22Rv1 (cell line): ENCODE data around the gene LSM10.

ENCODE experiments used
- H3K27ac ChIP-seq: fragments of 450-650 bp; 2 replicates; pipeline ENCODE4 v1.5.1; 2017
- ZFX ChIP-seq: fragments of 450-650 bp; IDR thresholded peaks from 2 replicates; pipeline ENCODE4 v1.6.1; 2017; ENCODE audit warnings: antibody characterized with exemption, borderline replicate concordance
- TF ChIP-seq, protein P1 (sequence below): fragments of 450-650 bp; IDR thresholded peaks from 2 replicates; pipeline ENCODE4 v1.5.1; 2017; ENCODE audit warnings: mild to moderate bottlenecking

The LSM10 gene

DNA sequence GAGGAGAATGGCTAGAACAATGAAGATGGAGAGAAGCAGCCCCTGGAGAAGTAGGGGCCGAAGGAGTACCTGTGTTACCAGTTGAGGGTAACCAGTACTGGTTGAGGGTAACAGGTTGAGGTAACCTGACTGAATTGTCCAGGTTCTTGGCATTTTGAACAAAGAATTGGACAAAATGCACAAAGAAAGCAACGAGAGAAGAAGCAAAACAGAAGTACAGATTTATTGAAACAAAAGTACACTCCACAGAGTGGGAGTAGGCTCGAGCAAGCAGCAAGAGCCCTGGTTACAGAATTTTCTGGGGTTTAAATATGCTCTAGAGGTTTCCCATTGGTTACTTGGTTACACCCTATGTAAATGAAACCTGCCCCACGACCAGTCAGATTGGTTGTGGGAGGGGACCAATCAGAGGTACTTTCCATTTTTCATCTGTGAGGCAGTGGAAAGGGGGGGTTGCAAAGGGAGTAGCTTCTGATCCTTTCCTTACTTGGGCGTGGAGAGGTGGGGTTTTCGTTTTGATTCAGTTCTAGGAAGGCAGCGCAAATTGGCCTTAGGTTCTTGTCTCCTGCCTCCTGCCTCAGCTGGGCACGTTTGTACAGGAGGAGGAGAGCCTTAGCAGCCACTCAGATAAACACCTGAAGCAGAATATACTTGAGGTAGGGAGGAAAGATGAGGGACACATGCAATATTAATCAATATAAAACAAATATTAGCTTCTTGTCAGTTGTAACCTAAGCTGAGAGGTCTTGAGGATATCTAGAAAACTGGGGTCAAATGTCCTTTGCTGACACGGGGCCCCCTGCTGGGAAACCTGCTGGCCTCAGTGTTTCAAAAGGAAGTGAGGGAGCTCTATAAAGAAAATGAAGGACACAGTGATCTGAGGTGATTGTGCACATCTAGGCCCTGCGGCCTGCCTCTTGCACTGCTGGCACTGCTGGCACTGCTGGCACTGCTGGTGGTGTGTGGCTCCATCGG lies 14.3 kb upstream of the LSM10 start:
- no peak overlapping the region for H3K27ac ChIP-seq
- TF ChIP-seq ZFX = no peak
- TF ChIP-seq, protein P1, sequence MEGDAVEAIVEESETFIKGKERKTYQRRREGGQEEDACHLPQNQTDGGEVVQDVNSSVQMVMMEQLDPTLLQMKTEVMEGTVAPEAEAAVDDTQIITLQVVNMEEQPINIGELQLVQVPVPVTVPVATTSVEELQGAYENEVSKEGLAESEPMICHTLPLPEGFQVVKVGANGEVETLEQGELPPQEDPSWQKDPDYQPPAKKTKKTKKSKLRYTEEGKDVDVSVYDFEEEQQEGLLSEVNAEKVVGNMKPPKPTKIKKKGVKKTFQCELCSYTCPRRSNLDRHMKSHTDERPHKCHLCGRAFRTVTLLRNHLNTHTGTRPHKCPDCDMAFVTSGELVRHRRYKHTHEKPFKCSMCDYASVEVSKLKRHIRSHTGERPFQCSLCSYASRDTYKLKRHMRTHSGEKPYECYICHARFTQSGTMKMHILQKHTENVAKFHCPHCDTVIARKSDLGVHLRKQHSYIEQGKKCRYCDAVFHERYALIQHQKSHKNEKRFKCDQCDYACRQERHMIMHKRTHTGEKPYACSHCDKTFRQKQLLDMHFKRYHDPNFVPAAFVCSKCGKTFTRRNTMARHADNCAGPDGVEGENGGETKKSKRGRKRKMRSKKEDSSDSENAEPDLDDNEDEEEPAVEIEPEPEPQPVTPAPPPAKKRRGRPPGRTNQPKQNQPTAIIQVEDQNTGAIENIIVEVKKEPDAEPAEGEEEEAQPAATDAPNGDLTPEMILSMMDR = no peak

DNA sequence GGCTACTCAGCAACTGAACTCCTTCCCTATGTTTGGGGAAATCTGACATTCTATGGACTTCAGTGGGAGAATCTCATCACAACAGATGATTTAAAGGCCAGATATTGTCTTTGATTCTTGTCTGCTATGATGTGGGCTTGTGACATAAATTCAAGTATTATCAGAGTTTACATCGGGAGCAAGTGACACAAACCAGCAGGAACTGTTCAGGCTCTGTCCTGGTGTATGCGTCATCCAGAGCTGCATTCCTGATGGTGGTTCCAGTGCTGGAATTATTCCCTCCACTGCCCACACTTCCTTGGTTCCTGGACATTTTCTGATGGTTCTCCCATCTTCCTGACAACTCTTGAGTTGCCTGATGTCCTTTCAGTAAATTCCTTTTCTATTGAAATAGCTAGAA lies 10.8 kb upstream of the LSM10 start:
- H3K27ac ChIP-seq = no peak overlapping the region
- TF ChIP-seq, protein P1 = no peak
- TF ChIP-seq ZFX = no peak

DNA sequence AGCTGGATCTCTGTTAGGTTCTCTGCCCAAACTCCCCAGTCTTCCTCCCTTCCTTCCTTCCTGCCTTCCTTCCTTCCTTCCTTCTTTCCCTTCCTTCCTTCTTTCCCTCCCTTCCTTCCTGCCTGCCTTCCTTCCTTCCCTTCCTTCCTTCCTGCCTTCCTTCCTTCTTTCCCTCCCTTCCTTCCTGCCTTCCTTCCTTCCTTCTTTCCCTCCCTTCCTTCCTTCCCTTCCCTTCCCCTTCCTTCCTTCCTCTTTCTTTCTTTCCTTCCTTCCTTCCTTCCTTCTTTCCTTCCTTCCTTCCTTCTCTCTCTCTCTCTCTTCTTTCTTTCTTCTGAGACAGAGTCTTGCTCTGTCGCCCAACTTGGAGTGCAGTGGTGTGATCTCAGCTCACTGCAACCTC lies 8.7 kb upstream of the LSM10 start:
- no peak for TF ChIP-seq ZFX
- TF ChIP-seq, protein P1 = no peak
- no peak overlapping the region for H3K27ac ChIP-seq

DNA sequence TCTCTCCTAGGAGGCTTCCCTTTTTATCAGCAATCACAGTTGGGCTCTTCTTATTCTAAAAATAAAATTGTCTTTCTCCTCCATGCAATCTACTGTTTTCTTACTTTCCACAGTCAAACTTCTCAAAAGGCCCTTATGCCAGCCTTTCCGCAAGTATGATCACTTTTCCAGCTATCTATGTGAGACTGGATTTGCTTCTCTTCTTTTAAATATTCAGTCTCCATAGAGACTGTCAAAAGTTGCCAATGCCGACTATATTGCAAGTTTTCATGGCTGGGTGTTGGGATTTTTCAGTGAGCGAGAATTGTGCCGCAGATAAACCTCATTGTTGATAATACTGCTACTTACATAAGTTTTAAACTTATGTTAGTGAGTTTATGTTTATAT lies 4.8 kb upstream of the LSM10 start:
- TF ChIP-seq, protein P1 = no peak
- no peak for TF ChIP-seq ZFX
- no peak overlapping the region for H3K27ac ChIP-seq

DNA sequence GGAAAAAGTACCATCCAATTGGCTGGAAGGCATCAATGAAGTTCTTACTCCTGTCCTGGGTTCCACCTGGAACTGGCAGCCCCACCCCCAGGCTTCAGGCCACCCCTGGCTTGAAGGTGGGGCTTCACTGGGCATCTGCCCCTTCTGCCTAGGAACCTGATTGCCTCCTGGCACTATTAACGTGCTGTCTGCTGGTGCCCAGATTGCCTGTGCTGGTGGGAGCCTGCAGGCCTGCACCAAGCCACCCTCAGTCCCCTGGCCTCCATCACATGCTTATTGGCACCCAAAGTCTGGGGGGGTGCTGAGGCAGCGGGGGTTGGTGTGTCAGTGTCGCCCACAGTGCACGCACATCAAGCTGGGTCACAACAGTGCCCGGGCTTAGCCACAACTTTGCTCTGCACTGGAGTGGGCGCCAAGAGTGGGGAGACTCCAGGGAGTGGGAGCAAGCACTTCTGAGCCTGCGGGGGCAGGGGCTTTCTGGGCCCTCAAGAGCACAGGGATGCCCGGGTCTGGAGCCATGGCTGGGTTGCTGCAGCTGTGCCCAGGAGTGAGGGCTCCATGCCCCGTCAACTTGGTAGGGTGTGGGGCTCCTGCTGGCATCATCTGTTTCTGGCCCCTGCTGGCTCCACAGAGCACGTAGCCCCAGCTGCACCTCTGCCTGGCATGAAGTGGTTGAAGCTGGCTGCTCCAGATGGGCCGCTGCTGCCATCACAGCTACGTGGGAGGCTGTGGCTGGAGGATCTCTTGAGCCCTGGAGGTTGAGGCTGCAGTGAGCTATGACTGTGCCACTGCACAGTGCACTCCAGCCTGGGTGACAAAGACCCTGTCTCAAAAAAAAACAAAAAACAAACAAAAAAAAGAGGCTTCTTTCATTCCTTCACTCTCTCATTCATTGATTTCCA lies 4.1 kb upstream of the LSM10 start:
- TF ChIP-seq, protein P1 = no peak
- no peak for TF ChIP-seq ZFX
- H3K27ac ChIP-seq = no peak overlapping the region

DNA sequence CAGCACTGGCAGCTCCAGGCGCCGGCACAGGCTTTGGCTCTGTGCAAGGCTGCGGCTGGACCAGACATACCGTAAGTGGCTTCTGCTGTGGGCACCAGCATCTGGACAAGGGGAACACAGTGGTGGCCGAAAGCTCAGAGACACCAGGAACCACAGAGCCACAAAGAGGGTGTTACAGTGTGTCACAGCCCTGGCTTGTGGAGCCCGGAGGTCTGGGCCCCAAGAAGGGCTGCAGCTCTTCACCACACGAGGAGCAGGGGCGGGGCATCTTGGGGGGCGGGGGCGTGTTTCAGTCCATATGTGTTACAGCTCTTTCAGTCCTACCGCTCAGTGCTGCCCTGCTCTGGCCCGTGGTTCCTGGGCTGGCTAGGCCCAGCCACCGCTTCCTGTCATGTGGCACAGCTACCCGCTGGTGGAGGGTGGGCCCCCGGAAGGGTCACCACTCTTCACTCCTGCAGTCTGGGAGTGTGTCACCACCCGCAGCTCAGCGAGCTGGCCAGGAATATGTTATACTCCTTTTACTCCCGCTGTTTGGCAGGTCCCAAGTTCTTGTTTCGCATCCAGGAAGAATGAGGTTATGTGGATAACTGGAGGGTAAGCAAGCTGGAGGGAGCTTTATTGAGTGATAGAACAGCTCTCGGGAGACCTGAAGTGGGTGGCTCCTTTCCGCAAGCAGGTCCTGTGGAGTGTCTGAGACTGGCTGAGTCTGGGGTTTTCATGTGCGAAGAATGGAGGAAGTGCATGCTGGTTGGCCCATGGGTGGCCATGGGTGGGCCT lies 3.3 kb upstream of the LSM10 start:
- TF ChIP-seq, protein P1 = no peak
- TF ChIP-seq ZFX = no peak
- no peak overlapping the region for H3K27ac ChIP-seq
